ENCODE results near the gene ULK1.

ULK1 gene

GRCh38 chr12:131892711-131893604 lies 1.5 kb upstream of the ULK1 start:
- no peak for DNase-seq

- no peak for DNase-seq
These were observed 663 bp upstream of the ULK1 start for GRCh38 chr12:131893605-131894312.

GRCh38 chr12:131894981-131895639 lies 688 bp downstream of the ULK1 start:
- DNase-seq = no peak

- DNase-seq = peak; percentile 15
These were observed 1.2 kb downstream of the ULK1 start for GRCh38 chr12:131895640-131896079.

- peak; percentile 65 for DNase-seq
These were observed 1.8 kb downstream of the ULK1 start for GRCh38 chr12:131896080-131896810.

GRCh38 chr12:131896811-131897270 lies 2.4 kb downstream of the ULK1 start:
- DNase-seq = no peak

GRCh38 chr12:131897276-131897675 lies 2.9 kb downstream of the ULK1 start:
- no peak for DNase-seq

- DNase-seq = no peak
These were observed 3.5 kb downstream of the ULK1 start for GRCh38 chr12:131897875-131898274.

- DNase-seq = no peak
These were observed 6.0 kb downstream of the ULK1 start for GRCh38 chr12:131900397-131900796.

- no peak for DNase-seq
These were observed 7.3 kb downstream of the ULK1 start for GRCh38 chr12:131901431-131902331.

GRCh38 chr12:131902332-131903241 lies 8.2 kb downstream of the ULK1 start:
- no peak for DNase-seq

- no peak for DNase-seq
These were observed 9.1 kb downstream of the ULK1 start for GRCh38 chr12:131903270-131904255.

GRCh38 chr12:131904346-131904745 lies 9.9 kb downstream of the ULK1 start:
- DNase-seq = no peak

GRCh38 chr12:131905081-131905629 lies 10.7 kb downstream of the ULK1 start:
- no peak for DNase-seq

GRCh38 chr12:131905630-131906091 lies 11.2 kb downstream of the ULK1 start:
- no peak for DNase-seq

- DNase-seq = no peak
These were observed 13.1 kb downstream of the ULK1 start for GRCh38 chr12:131907379-131908091.

- DNase-seq = no peak
These were observed 14.0 kb downstream of the ULK1 start for GRCh38 chr12:131908092-131909080.

Measured in CD4-positive, alpha-beta T cell treated with Interleukin-17A for 1 hour (primary cell).